ENCODE results near the gene VPS33A.
"Not testable (repeated sequence)": the region's sequence is repeated elsewhere in the genome, so short reads cannot be mapped to it uniquely, and the experiment has no call there.

Gene VPS33A

DNA sequence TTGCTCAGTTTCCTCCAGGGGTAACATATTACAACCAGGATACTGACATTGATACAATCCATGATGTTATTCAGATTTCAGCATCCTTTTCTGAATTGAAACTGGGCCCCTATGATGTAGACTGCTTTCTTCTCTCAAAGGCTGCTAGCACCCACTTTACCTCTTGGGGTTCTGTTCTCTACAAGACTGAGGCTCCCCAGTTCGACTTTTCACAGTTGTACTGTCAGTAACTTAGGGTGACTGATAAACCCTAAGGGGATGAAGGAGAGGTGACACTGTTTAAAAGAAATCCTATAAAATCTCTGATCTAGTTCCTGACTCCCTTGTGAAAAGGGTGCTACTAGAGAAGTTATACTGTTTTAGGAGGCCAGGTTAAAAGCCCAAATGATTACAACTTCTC is 818 bp downstream of the VPS33A start:
- DNase-seq (ENCODE audit: low read depth), result no peak
- H3K4me3 ChIP-seq (ENCODE audit: control insufficient read depth, low read depth, low read length), result peak overlapping the region; percentile 62
- TF ChIP-seq, protein P1, sequence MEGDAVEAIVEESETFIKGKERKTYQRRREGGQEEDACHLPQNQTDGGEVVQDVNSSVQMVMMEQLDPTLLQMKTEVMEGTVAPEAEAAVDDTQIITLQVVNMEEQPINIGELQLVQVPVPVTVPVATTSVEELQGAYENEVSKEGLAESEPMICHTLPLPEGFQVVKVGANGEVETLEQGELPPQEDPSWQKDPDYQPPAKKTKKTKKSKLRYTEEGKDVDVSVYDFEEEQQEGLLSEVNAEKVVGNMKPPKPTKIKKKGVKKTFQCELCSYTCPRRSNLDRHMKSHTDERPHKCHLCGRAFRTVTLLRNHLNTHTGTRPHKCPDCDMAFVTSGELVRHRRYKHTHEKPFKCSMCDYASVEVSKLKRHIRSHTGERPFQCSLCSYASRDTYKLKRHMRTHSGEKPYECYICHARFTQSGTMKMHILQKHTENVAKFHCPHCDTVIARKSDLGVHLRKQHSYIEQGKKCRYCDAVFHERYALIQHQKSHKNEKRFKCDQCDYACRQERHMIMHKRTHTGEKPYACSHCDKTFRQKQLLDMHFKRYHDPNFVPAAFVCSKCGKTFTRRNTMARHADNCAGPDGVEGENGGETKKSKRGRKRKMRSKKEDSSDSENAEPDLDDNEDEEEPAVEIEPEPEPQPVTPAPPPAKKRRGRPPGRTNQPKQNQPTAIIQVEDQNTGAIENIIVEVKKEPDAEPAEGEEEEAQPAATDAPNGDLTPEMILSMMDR (IDR thresholded peaks at IDR 0.05; ENCODE audit: control insufficient read depth, insufficient read depth, low read depth, low read length, missing control alignments), result no peak

- not testable (repeated sequence) for DNase-seq (ENCODE audit: low read depth); H3K4me3 ChIP-seq (ENCODE audit: control insufficient read depth, low read depth, low read length)
Observed at GRCh38 chr12:122260735-122261134, 5.6 kb downstream of the VPS33A start.

- not testable (repeated sequence) for DNase-seq (ENCODE audit: low read depth); H3K4me3 ChIP-seq (ENCODE audit: control insufficient read depth, low read depth, low read length)
Observed at GRCh38 chr12:122258939-122259338, 7.4 kb downstream of the VPS33A start.

- not testable (repeated sequence) for H3K4me3 ChIP-seq (ENCODE audit: control insufficient read depth, low read depth, low read length)
Observed at GRCh38 chr12:122258462-122258861, 7.8 kb downstream of the VPS33A start.

DNA sequence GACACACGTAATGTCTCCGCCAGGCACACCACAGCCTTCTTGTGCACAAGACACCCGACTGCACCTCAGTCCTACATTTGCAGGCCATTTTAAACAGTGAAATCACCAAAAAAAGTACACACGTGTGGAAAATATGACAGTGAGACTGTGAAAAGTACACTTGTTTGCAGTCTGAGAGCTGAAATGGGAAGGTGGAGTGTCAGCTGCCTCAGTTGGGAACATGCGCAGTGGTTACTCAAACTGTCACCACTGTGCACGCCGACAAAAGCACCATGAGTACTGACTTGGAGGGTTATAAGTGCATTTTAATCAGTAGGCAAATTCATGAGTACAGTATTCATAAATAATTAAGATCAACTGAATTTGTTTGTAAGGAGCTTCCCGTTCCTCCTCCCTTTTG is 15.8 kb downstream of the VPS33A start:
- H3K4me3 ChIP-seq (ENCODE audit: control insufficient read depth, low read depth, low read length), result no peak overlapping the region
- DNase-seq (ENCODE audit: low read depth), result no peak
- TF ChIP-seq, protein P1 (IDR thresholded peaks at IDR 0.05; ENCODE audit: control insufficient read depth, insufficient read depth, low read depth, low read length, missing control alignments), result no peak

More at GRCh38 chr12:122258462-122258861, 7.8 kb downstream of the VPS33A start:
- DNase-seq (ENCODE audit: low read depth), result not testable (repeated sequence)

DNA sequence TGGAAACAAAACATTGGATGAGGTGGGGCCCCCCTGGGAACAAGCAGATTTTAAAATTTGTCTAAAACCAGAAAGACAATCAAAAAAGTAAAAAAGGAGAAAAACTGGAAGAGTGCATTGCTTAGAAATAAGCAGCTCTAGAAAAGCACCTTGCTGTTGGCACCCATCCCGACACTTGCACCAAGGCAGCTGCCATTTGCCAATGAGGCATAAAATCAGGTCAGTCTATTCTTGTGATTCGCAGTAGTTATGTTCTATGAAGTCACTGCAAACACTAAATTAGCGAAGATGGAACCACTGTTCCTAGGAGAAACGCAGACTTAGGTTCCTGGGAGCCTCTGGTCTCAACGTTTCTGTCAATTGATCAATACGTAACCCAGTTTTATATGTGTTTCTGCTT is 16.2 kb downstream of the VPS33A start:
- TF ChIP-seq, protein P1 (IDR thresholded peaks at IDR 0.05; ENCODE audit: control insufficient read depth, insufficient read depth, low read depth, low read length, missing control alignments), result no peak
- DNase-seq (ENCODE audit: low read depth), result no peak
- H3K4me3 ChIP-seq (ENCODE audit: control insufficient read depth, low read depth, low read length), result no peak overlapping the region

- TF ChIP-seq, protein P1 (IDR thresholded peaks at IDR 0.05; ENCODE audit: control insufficient read depth, insufficient read depth, low read depth, low read length, missing control alignments), result no peak
- no peak overlapping the region for H3K4me3 ChIP-seq (ENCODE audit: control insufficient read depth, low read depth, low read length)
- DNase-seq (ENCODE audit: low read depth), result no peak
Observed at GRCh38 chr12:122245553-122245952, 20.7 kb downstream of the VPS33A start.

- no peak for DNase-seq (ENCODE audit: low read depth)
- TF ChIP-seq, protein P1 (IDR thresholded peaks at IDR 0.05; ENCODE audit: control insufficient read depth, insufficient read depth, low read depth, low read length, missing control alignments), result no peak
- no peak overlapping the region for H3K4me3 ChIP-seq (ENCODE audit: control insufficient read depth, low read depth, low read length)
Observed at GRCh38 chr12:122244565-122245371, 21.5 kb downstream of the VPS33A start.

Data from AG09309 (cell line).